Caco-2 (cell line): ENCODE results near the gene CAND2. TPM values are rescaled to one million over a fixed set of nuclear protein-coding genes. Genes with fewer than 3 reads are reported as not detected.
A peak's percentile ranks its signal among the peaks of the same experiment; 100 is the strongest.

ENCODE experiments used
- BruUV-seq: library from RNA; stranded (reverse); fragments of 400-500 nt; replicated peaks from 2 replicates; lab custom pipeline; 2021; lab: Mats Ljungman, UMichigan
- CTCF ChIA-PET: fragments of 300-600 bp; sonication (Branson Sonifier 250); formaldehyde crosslinking; loops from one replicate; lab custom pipeline; 2022; ENCODE audit warnings: antibody characterized with exemption; lab: Charles Lee
- POLR2A ChIA-PET: fragments of 300-600 bp; sonication (Branson Sonifier 250); formaldehyde crosslinking; loops from one replicate; lab custom pipeline; 2022; ENCODE audit warnings: antibody characterized with exemption; lab: Charles Lee
- DNase-seq, 2 experiments: peaks; one replicate each; pipeline versions ENCODE4 v3.0.0 to v3.0.0-alpha.2; 2020 to 2022
- H3K27me3 ChIP-seq: replicated peaks from 2 replicates; pipeline ENCODE4 v1.6.0; 2011; ENCODE audit warnings: low read length; ENCODE audit not compliant: control insufficient read depth, insufficient read depth
- H3K36me3 ChIP-seq: 2 replicates; pipeline ENCODE4 v1.5.1; 2011; ENCODE audit warnings: low read length; ENCODE audit not compliant: control insufficient read depth, insufficient read depth
- H3K4me1 ChIP-seq: fragments of 250-450 bp; sonication (Bioruptor Pico); 2 replicates; pipeline ENCODE4 v1.5.1; 2020; ENCODE audit warnings: mild to moderate bottlenecking
- H3K4me3 ChIP-seq: 2 replicates; pipeline ENCODE4 v1.5.1; 2011; ENCODE audit warnings: low read depth, mild to moderate bottlenecking, control low read depth, low read length
- H3K9me3 ChIP-seq: fragments of 250-450 bp; sonication (Bioruptor Pico); 2 replicates; pipeline ENCODE4 v1.5.1; 2020; ENCODE audit warnings: mild to moderate bottlenecking, moderate library complexity
- H3K27ac Mint-ChIP-seq: one replicate; pipeline ENCODE4 v1.8.0; 2022; ENCODE audit warnings: mixed read lengths; ENCODE audit not compliant: unreplicated experiment
- H3K27me3 Mint-ChIP-seq: one replicate; pipeline ENCODE4 v1.8.0; 2022; ENCODE audit warnings: mixed read lengths; ENCODE audit not compliant: insufficient read depth, unreplicated experiment
- H3K36me3 Mint-ChIP-seq: one replicate; pipeline ENCODE4 v1.8.0; 2022; ENCODE audit warnings: mild to moderate bottlenecking, mixed read lengths; ENCODE audit not compliant: insufficient read depth, unreplicated experiment
- H3K4me1 Mint-ChIP-seq: one replicate; pipeline ENCODE4 v1.8.0; 2022; ENCODE audit warnings: low read depth, mixed read lengths; ENCODE audit not compliant: unreplicated experiment
- H3K4me3 Mint-ChIP-seq: one replicate; pipeline ENCODE4 v1.8.0; 2022; ENCODE audit warnings: mild to moderate bottlenecking, moderate library complexity, mixed read lengths; ENCODE audit not compliant: unreplicated experiment
- H3K9me3 Mint-ChIP-seq: one replicate; pipeline ENCODE4 v1.8.0; 2022; ENCODE audit warnings: mixed read lengths; ENCODE audit not compliant: unreplicated experiment
- intact Hi-C: fragments of 100-400 bp; cut with micrococcal nuclease; formaldehyde crosslinking; loops from one replicate; pipeline ENCODE4 v1.10.0; 2022; ENCODE audit not compliant: unreplicated experiment
- total RNA-seq: library from RNA; stranded (reverse); gene quantifications from 2 replicates; pipeline ENCODE4 v1.2.3, GENCODE V29; 2022
- TF ChIP-seq, protein P1 (sequence below), 2 experiments: fragments of 200-600 bp in 1 of 2; IDR thresholded peaks; 1 replicate in 1 of 2; 2 replicates in 1 of 2; pipeline versions ENCODE4 v1.5.1 to v1.8.0; 2011 to 2022; ENCODE audit warnings: antibody characterized with exemption in 1 of 2, control low read depth in 1 of 2, inconsistent platforms in 1 of 2, low read depth in 1 of 2, low read length in 1 of 2, mild to moderate bottlenecking in 1 of 2, moderate library complexity in 1 of 2; ENCODE audit not compliant: insufficient read depth in 1 of 2, severe bottlenecking in 1 of 2, unreplicated experiment in 1 of 2

Gene CAND2
- total RNA-seq, 1 experiment from 2014 or later, result not detected

- Mint-ChIP-seq H3K27ac (no peak overlapping the region), H3K27me3 (no peaks in the 10 kb centered on the region), H3K4me1 (no peaks in the 10 kb centered on the region), H3K4me3 (no peak overlapping the region), H3K36me3 (no peaks in the 10 kb centered on the region), H3K9me3 (no peaks in the 10 kb centered on the region)
- H3K36me3 ChIP-seq, result no peaks in the 10 kb centered on the region
- no peak for DNase-seq
- CTCF ChIA-PET, result no interaction called here
- TF ChIP-seq, protein P1, sequence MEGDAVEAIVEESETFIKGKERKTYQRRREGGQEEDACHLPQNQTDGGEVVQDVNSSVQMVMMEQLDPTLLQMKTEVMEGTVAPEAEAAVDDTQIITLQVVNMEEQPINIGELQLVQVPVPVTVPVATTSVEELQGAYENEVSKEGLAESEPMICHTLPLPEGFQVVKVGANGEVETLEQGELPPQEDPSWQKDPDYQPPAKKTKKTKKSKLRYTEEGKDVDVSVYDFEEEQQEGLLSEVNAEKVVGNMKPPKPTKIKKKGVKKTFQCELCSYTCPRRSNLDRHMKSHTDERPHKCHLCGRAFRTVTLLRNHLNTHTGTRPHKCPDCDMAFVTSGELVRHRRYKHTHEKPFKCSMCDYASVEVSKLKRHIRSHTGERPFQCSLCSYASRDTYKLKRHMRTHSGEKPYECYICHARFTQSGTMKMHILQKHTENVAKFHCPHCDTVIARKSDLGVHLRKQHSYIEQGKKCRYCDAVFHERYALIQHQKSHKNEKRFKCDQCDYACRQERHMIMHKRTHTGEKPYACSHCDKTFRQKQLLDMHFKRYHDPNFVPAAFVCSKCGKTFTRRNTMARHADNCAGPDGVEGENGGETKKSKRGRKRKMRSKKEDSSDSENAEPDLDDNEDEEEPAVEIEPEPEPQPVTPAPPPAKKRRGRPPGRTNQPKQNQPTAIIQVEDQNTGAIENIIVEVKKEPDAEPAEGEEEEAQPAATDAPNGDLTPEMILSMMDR (IDR thresholded peaks at IDR 0.05; ENCODE audit: insufficient read depth in 1 of 2, low read depth in 1 of 2, low read length in 1 of 2, severe bottlenecking in 1 of 2, unreplicated experiment in 1 of 2), result no peak
- intact Hi-C loops, result no loop called here
- no peaks in the 10 kb centered on the region for H3K9me3 ChIP-seq
- BruUV-seq, result no TSS peak
- H3K27me3 ChIP-seq, result no peaks in the 10 kb centered on the region
- no peaks in the 10 kb centered on the region for H3K4me1 ChIP-seq
- POLR2A ChIA-PET, result no interaction called here
- H3K4me3 ChIP-seq, result no peak overlapping the region
Measured at GRCh38 chr3:12803371-12803770, 6.9 kb downstream of the CAND2 start.

GRCh38 chr3:12807066-12807465 lies 10.6 kb downstream of the CAND2 start:
- no peak for DNase-seq
- intact Hi-C loops, result no loop called here
- no peaks in the 10 kb centered on the region for H3K36me3 ChIP-seq
- no peaks in the 10 kb centered on the region for H3K36me3 Mint-ChIP-seq
- H3K4me3 Mint-ChIP-seq, result no peak overlapping the region
- no TSS peak for BruUV-seq
- CTCF ChIA-PET, result interaction anchor here (0.7 to 0.8 kb wide), 2 partner anchors 44 to 189 kb away, joined by 3 read pairs; no protein-coding TSS in a partner anchor
- no peaks in the 10 kb centered on the region for H3K4me1 Mint-ChIP-seq
- no peak overlapping the region for H3K27ac Mint-ChIP-seq
- TF ChIP-seq, protein P1 (IDR thresholded peaks at IDR 0.05; ENCODE audit: insufficient read depth in 1 of 2, low read depth in 1 of 2, low read length in 1 of 2, severe bottlenecking in 1 of 2, unreplicated experiment in 1 of 2), result peak in 1 of 2 experiments; percentile 28
- H3K4me1 ChIP-seq, result 0 out of 2 replicates have a peak, but pooled peaks cover 4% of the 10 kb centered on the region
- H3K9me3 ChIP-seq, result no peaks in the 10 kb centered on the region
- POLR2A ChIA-PET, result no interaction called here
- no peak overlapping the region for H3K4me3 ChIP-seq
- no peaks in the 10 kb centered on the region for H3K9me3 Mint-ChIP-seq
- no peaks in the 10 kb centered on the region for H3K27me3 ChIP-seq
- H3K27me3 Mint-ChIP-seq, result peaks cover 4% of the 10 kb centered on the region

GRCh38 chr3:12807601-12808359 lies 11.3 kb downstream of the CAND2 start:
- Mint-ChIP-seq H3K27me3 (peaks cover 4% of the 10 kb centered on the region), H3K27ac (no peak overlapping the region), H3K9me3 (no peaks in the 10 kb centered on the region), H3K36me3 (no peaks in the 10 kb centered on the region), H3K4me1 (no peaks in the 10 kb centered on the region), H3K4me3 (no peak overlapping the region)
- no TSS peak for BruUV-seq
- ChIA-PET CTCF (interaction anchor here (0.7 to 0.8 kb wide), 2 partner anchors 45 to 188 kb away, joined by 3 read pairs; no protein-coding TSS in a partner anchor), POLR2A (no interaction called here)
- intact Hi-C loops, result no loop called here
- TF ChIP-seq, protein P1 (IDR thresholded peaks at IDR 0.05; ENCODE audit: insufficient read depth in 1 of 2, low read depth in 1 of 2, low read length in 1 of 2, severe bottlenecking in 1 of 2, unreplicated experiment in 1 of 2), result peak in 1 of 2 experiments; percentile 15
- no peak for DNase-seq
- Histone ChIP-seq H3K4me3 (no peak overlapping the region), H3K36me3 (no peaks in the 10 kb centered on the region), H3K4me1 (0 out of 2 replicates have a peak, but pooled peaks cover 4% of the 10 kb centered on the region), H3K27me3 (no peaks in the 10 kb centered on the region), H3K9me3 (no peaks in the 10 kb centered on the region)
